ENCODE results near the gene DNER. TPM values are rescaled to one million over a fixed set of nuclear protein-coding genes. Genes with fewer than 3 reads are reported as not detected.
"Not testable (repeated sequence)": the region's sequence is repeated elsewhere in the genome, so short reads cannot be mapped to it uniquely, and the experiment has no call there.

The DNER gene
- total RNA-seq, 4 donors from 2014 or later: 1.9 to 24.7 (median 4.9) TPM

DNA sequence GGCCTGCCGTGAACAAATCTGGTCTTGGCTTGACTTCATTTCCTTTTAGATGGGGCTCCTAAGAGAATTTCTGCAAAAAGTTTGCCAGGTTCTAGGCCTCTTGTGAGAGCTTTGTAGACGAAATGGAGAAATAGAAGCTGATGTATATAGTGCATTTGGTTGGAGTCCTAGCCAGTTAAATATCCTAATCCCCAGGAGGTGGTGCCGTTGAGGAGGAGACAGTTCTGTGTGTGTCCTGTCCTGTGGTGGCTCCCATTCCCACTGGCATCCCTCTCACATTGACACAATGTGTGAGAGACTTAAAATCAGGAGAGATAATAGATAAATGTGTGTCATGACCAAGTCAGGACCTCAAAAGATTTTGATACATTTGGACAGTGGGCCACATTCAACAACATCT is 34.6 kb upstream of the DNER start:
- Histone ChIP-seq H3K27ac (no peak overlapping the region), H3K27me3 (no peaks in the 10 kb centered on the region), H3K4me1 (no peaks in the 10 kb centered on the region), H3K4me3 (no peak overlapping the region), H3K9me3 (peaks cover 0 to 3% of the 10 kb centered on the region in 2 donors), H3K36me3 (no peaks in the 10 kb centered on the region)
- intact Hi-C loops (cut with DNase I; ENCODE audit: low total_unique reads): no loop called here
- no peak for DNase-seq
- TF ChIP-seq, protein P1, sequence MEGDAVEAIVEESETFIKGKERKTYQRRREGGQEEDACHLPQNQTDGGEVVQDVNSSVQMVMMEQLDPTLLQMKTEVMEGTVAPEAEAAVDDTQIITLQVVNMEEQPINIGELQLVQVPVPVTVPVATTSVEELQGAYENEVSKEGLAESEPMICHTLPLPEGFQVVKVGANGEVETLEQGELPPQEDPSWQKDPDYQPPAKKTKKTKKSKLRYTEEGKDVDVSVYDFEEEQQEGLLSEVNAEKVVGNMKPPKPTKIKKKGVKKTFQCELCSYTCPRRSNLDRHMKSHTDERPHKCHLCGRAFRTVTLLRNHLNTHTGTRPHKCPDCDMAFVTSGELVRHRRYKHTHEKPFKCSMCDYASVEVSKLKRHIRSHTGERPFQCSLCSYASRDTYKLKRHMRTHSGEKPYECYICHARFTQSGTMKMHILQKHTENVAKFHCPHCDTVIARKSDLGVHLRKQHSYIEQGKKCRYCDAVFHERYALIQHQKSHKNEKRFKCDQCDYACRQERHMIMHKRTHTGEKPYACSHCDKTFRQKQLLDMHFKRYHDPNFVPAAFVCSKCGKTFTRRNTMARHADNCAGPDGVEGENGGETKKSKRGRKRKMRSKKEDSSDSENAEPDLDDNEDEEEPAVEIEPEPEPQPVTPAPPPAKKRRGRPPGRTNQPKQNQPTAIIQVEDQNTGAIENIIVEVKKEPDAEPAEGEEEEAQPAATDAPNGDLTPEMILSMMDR (IDR thresholded peaks at IDR 0.05): no peak
- TF ChIP-seq POLR2A (IDR thresholded peaks at IDR 0.05): no peak

- intact Hi-C loops (cut with DNase I; ENCODE audit: low total_unique reads); H3K36me3 ChIP-seq; H3K27ac ChIP-seq; H3K4me1 ChIP-seq; H3K27me3 ChIP-seq; H3K9me3 ChIP-seq; DNase-seq; H3K4me3 ChIP-seq: not testable (repeated sequence)
Observed at GRCh38 chr2:229742691-229743090, 28.3 kb upstream of the DNER start.

GRCh38 chr2:229740279-229740678 is 25.9 kb upstream of the DNER start:
- no peak overlapping the region for H3K4me3 ChIP-seq
- no peak for TF ChIP-seq POLR2A (IDR thresholded peaks at IDR 0.05)
- TF ChIP-seq, protein P1 (IDR thresholded peaks at IDR 0.05): no peak
- no peak for DNase-seq
- H3K27me3 ChIP-seq: no peaks in the 10 kb centered on the region
- peaks cover 0 to 15% of the 10 kb centered on the region in 2 donors for H3K9me3 ChIP-seq
- H3K36me3 ChIP-seq: no peaks in the 10 kb centered on the region
- intact Hi-C loops (cut with DNase I; ENCODE audit: low total_unique reads): no loop called here
- no peaks in the 10 kb centered on the region for H3K4me1 ChIP-seq
- no peak overlapping the region for H3K27ac ChIP-seq

GRCh38 chr2:229738024-229738625 is 23.8 kb upstream of the DNER start:
- Histone ChIP-seq H3K9me3 (peaks cover 0 to 11% of the 10 kb centered on the region in 2 donors), H3K27me3 (no peaks in the 10 kb centered on the region), H3K27ac (no peak overlapping the region), H3K4me3 (no peak overlapping the region), H3K4me1 (no peaks in the 10 kb centered on the region), H3K36me3 (no peaks in the 10 kb centered on the region)
- TF ChIP-seq, protein P1 (IDR thresholded peaks at IDR 0.05): no peak
- TF ChIP-seq POLR2A (IDR thresholded peaks at IDR 0.05): no peak
- DNase-seq: no peak
- intact Hi-C loops (cut with DNase I; ENCODE audit: low total_unique reads): no loop called here

DNA sequence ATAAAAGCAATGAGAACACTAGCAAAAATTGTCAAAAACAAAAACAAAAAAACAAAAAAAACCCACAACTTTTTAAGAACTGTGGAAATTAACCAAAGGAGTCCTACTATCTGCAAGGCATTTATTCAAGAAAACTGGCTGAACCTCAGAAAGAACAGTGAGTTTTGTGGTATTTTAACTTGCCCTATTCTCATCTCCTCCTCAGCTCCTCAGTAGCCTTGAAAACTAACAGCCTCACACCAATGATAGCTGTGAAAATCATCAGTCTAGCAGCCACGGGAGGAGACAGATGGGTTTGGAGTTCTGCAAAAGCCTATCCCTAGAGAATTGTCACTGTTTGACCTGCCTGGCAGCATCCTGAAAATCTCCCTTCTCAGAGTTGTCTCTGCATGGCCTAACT is 20.1 kb upstream of the DNER start:
- H3K36me3 ChIP-seq: no peaks in the 10 kb centered on the region
- peaks cover 0 to 11% of the 10 kb centered on the region in 2 donors for H3K9me3 ChIP-seq
- TF ChIP-seq, protein P1 (IDR thresholded peaks at IDR 0.05): no peak
- TF ChIP-seq POLR2A (IDR thresholded peaks at IDR 0.05): no peak
- H3K4me1 ChIP-seq: no peaks in the 10 kb centered on the region
- H3K27me3 ChIP-seq: no peaks in the 10 kb centered on the region
- no peak overlapping the region for H3K27ac ChIP-seq
- no peak for DNase-seq
- no peak overlapping the region for H3K4me3 ChIP-seq
- intact Hi-C loops (cut with DNase I; ENCODE audit: low total_unique reads): no loop called here
